Renal pelvis (tissue), 4 donors: ENCODE data around the gene RNF17. TPM values are rescaled to one million over a fixed set of nuclear protein-coding genes. Genes with fewer than 3 reads are reported as not detected.
A peak's percentile ranks its signal among the peaks of the same experiment; 100 is the strongest.

Source experiments
- DNase-seq: peaks from one replicate; pipeline ENCODE4 v3.0.0-alpha.2; 2013
- polyA plus RNA-seq, 3 donors: library from polyadenylated mRNA; unstranded; fragments of 120-200 nt; gene quantifications; one replicate each; pipeline ENCODE4 v1.2.1, GENCODE V29; 2013; ENCODE audit not compliant: insufficient read length in 3 of 3

The RNF17 gene
- polyA plus RNA-seq, 3 donors, result 0.16 TPM; not detected in 2

DNA sequence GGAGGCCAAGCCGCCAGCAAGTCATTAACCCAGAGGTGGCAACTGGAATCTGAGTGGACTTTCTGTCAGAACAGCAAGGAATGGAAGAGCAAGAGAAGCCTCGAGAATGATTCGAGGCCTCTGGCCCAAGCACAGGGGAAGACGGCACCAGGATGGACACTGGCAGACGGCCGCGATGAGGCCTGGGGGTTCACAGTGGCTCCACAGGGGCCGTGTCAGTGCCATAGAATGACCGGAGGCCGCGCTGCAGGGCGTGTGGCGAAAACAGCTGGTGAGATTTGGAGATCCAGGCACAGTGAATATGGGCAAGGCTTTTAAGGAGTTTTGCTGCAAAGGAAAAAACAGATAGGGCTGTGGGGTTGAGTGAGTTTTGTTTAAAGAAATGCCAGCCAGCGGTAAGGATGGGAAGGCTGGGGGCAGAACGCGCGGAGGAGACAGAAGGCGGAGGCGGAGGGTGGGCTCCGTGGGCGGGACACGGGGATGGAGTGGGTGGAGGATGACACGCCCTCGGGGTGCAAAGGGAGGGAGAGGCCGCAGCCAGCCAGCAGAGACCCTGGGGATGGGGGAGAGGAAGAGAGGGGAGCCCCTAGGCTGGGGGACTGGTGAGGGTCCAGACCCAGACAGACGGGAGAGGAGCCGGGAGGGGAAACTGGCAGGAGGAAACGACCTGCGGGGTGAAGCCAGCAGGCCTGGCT lies 130.5 kb downstream of the RNF17 start:
- DNase-seq, result no peak

GRCh38 chr13:24894972-24895300 lies 131.0 kb downstream of the RNF17 start:
- DNase-seq, result no peak

DNA sequence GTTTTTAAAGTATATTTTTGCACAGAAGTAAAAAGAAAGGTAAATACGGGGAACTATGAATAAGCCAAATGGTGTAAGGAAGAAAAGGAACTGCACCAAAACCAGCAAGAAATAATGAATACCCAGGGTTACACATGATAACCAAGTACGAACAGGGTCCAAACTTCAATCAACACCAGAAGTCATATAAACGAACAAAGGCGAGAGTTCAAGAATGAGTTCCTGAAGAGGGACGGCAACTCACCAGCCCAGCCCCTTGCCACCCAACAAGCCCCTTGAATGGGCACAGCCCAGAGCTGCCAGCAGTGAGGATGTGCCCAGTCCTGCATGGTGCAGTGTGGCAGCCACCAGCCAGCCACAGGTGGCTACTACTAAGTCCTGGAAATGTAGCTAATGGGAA lies 132.1 kb downstream of the RNF17 start:
- DNase-seq, result no peak

GRCh38 chr13:24897293-24897692 lies 133.3 kb downstream of the RNF17 start:
- DNase-seq, result no peak

DNA sequence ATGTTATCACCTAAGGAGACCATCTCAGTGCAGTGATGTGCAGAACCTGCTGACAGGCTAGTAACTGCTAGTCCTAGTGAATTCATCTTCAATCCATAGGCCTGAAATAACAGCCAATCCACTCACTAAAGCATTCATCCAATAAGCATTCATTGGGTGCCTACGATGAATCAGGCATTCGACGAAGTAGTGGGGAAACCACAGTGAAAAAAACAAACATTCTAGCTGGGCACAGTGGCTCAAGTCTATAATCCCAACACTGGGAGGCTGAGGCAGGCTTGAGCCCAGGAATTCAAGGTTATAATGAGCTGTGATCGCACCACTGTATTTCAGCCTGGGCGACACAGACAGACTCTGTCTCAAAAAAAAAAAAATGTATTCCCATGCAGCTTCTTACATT lies 135.6 kb downstream of the RNF17 start:
- no peak for DNase-seq

GRCh38 chr13:24900507-24900906 lies 136.5 kb downstream of the RNF17 start:
- DNase-seq, result no peak

DNA sequence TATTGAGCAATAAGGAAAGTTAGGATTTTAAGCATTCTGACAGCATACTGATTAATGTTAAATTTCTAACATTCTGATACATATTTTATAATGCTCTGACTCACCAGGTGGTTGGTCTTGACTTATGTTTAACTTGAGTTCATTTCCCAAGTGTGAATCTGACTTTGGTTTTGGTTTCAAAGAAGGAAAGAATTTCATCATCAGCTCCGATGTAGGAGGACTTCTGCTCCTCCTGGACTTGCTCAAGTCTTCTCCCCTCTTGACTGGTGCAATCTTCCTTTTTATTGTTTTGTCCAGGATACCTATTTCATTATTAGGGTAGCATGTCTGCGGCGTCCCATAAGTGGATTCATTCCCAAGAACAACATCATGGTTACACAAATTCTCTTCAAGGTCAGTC lies 141.3 kb downstream of the RNF17 start:
- no peak for DNase-seq

DNA sequence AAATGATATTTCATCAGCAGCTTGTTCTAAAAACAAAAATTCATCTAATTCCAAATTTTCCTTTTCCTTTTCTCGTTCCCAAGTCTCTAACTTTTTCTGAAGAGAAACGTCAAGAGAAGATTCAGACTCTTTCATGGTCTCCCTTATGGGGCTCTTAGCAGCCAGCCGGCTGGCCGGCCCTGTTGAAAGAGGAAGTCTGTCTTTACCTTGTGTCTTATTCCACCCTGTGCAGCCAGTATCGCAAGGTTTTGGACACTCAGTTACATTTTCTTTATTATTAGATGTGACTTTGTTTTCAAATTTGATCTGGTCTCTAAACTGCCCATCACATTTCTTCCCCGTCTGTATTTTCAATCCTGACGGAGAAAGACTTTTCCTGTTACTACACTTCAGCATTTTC lies 142.3 kb downstream of the RNF17 start:
- no peak for DNase-seq

DNA sequence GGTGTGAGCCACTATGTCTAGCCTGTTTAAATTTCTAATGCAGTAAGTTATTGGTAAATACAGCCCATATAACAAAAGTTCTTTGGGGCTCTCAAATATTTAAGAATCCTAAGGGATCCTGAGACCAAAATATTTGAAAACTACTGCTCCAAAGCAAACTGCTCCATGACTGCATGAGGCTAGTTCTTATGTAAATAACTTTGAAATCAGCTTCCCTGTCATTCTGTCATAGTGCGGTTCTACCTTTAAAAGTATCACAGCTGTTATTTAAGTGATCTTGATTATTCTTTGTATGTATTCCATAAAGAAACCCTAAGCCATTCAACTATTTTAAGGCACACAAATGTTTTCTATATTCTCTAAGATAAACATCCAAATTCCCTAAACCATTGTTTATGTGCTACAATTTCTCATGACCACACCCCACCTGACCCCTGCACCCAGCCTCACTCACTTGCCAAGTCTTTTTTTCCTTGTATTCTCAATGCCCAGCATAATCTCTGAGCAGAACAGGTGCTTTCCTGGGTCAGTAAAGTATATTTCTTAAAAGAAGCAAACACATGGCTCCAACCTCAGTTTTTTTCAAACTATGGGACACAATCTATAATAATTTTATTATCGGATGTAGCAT lies 146.6 kb downstream of the RNF17 start:
- no peak for DNase-seq

DNA sequence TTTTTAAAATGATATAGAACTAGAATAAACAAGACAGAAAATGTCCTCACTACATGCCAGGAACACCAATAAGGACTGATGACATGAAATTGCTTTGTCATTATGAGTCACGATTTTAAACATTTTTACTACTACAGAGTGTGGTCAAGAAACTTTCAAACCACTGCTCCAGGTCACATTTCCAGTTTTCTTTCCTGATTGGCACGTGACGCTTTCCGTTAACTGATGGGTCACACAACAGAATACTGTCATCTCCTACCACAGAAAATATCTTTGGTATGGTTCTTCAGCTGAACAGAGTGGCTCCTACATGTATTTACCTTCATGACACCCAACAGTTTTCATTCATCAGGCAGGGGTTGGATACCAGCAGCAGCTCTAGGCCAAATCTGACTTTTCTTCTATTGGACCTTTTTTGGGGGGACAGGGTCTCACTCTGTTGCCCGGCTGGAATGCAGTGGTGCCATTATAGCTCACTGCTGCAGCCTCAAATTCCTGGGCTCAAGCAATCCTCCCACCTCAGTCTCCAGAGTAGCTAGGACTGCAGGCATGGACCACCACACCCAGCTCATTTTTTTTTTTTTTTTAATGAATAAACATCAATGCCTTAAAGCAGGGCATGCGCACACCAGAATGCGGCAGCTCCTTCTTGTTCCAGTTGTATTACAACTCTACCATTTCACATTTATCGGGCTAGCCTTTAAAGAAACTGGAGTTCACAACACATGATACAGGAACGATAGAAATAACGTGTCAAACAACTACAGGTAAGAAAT lies 147.4 kb downstream of the RNF17 start:
- no peak for DNase-seq

DNA sequence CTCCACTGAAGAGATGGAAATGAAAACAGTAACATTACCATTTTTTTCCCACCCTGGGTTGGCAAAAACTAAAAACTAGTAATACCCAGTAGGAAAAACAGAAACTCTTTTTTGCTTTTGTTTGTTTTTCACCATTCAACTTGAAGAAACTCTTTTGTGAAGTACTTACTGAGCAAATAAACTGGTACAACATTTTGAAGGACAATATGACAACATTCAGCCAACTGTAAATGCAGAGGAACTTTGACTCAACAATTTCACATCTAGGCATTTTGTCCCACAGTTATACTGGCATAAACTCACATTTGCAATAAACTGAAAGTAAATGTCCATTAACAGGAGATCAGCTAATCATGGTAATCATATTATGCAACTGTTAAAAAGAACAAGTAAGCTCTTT lies 152.5 kb downstream of the RNF17 start:
- no peak for DNase-seq

DNA sequence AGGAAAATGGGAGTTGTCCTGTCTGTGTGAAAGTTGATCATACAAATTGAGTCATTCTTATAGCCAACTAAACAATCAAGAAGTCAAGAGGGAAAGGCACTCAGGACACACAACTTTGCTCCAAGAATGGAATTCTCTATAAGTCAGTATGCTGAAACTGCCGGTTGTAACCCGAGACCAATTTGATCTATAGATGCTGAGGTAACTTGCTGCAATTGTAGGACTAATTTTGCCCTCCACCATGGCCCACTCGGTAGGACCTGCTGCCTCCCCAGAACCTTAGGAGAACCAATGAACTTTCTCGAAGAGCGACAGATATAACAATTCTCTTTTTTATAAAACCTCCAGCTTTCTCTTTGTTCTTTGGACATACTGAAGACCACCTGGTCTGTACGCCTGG lies 157.0 kb downstream of the RNF17 start:
- no peak for DNase-seq

DNA sequence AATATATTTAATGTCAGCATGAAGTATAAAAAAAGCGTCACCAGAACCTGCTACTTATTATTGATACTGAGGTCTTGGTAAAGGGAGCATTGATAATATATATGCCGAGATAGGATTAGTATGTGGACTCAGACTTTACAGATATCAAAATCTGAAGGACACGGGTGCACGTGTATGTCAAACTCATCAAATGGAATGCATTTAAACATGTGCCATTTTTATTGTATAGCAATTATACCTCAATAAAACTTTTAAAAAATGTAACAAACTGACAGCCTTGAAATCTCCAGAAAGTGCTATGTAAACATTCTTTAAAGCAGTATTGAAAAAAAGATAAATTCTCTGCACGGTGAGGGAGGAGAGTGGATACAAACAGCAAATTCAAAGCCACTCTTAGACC lies 157.9 kb downstream of the RNF17 start:
- no peak for DNase-seq

DNA sequence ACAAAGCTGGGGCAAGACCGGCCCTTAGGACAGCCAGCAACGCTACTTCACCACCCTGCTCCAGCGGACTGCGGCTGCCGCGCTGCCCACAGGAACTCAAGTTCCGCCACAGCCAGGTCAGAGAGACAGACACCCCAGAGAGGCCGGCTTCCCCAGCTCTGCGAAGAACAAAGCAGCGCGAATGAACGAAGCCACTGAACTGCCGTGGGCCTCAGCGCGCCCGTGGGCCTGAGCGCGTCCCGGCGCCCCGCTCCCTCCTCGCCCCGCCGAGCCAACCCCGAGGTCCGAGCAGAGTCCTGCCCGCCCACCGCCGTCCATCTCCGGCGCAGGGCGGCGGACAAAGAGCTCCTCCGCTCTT lies 158.4 kb downstream of the RNF17 start:
- no peak for DNase-seq

- DNase-seq, result peak; percentile 98
Measured at GRCh38 chr13:24922745-24923591, 159.0 kb downstream of the RNF17 start.

DNA sequence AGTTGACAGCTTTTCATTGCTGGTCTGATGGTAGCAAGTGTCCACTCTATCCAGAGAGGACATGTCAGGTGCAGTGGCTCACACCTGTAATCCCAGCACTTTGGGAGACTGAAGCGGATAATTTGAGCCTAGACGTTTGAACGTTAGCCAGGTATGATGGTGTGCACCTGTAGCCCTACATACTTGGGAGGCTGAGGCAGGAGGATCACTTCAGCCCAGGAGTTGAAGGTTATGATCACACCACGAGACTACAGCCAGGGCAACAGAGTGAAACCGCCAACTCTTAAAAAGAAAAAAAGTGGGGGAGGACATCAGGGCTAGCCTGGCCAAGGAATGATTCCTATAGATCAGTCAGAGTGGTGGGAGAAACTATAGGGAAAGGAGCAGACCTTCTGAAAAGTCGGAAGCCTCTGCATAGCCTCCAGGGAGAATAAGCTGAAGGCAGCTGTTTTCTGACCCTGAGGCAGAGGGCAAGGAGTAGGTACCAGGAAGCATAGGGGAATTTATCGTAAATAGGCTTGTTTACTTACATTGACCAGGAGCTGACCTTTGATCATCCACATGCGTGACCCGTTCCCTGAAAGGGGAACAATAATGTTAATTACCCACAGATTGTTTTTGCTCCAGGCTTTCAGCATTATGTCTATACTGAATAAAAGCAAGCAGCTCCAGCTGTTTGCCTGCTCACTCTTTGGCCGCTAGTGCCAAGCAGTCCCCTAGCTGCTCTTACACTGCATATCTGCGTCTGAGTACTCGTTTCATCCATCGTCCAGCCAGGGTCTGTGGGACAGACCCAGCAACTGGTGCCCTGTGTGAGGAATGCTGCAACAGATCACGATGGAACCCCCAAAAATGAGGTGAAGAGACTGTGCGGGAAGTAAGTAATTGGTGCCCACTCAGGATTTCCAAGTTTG lies 161.6 kb downstream of the RNF17 start:
- DNase-seq, result no peak

GRCh38 chr13:24927810-24928404 lies 163.9 kb downstream of the RNF17 start:
- no peak for DNase-seq

DNA sequence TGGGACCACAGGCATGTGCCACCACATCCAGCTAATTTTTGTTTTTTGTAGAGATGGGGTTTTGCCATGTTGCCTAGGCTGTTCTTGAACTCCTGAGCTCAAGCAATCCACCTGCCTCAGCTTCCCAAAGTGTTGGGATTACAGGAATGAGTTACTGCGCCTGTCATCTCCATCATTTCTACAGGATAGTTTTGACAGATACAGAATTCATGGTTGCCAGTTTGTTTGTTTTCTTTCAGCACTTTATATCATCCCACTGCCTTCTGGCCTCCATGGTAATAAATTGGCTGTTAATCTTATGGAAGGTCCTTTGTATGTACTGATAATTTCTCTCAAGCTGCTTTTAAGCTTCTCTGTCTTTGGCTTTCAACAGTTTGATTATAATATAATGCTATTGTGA lies 165.2 kb downstream of the RNF17 start:
- no peak for DNase-seq
